GM23248 (cell line): ENCODE measurements around the gene SH2D3C.

Experiments
- EZH2 ChIP-seq: fragments of 200-600 bp; sonication (generic); IDR thresholded peaks from 2 replicates; pipeline ENCODE4 v1.6.1; 2018; ENCODE audit warnings: antibody characterized with exemption, mild to moderate bottlenecking; ENCODE audit not compliant: insufficient read depth, poor library complexity, severe bottlenecking
- EZH2phosphoT487 ChIP-seq: fragments of 200-600 bp; sonication (generic); IDR thresholded peaks from 2 replicates; pipeline ENCODE4 v1.6.1; 2018; ENCODE audit warnings: antibody characterized with exemption, moderate library complexity, mild to moderate bottlenecking, low read depth; ENCODE audit not compliant: insufficient read depth

GRCh38 chr9:127728808-127729207, 49.7 kb downstream of the SH2D3C start:
- TF ChIP-seq EZH2, result no peak
- no peak for TF ChIP-seq EZH2phosphoT487
